Stimulated activated naive CD4-positive, alpha-beta T cell treated with Interleukin-2 at 50 U/mL for 16 hours (primary cell): Measurements from ENCODE around the gene LRRC75B.
"Not testable (repeated sequence)": the region's sequence is repeated elsewhere in the genome, so short reads cannot be mapped to it uniquely, and the experiment has no call there.

Experiments used
- DNase-seq: peaks from one replicate; lab custom pipeline; 2025; lab: John Stamatoyannopoulos, UW

The LRRC75B gene

GRCh38 chr22:24602105-24602749, 9.4 kb upstream of the LRRC75B start:
- DNase-seq, result not testable (repeated sequence)

GRCh38 chr22:24601217-24602104, 8.6 kb upstream of the LRRC75B start:
- DNase-seq, result no peak

- DNase-seq, result not testable (repeated sequence)
Observed at GRCh38 chr22:24599958-24600715, 7.3 kb upstream of the LRRC75B start.

- DNase-seq, result no peak
Observed at GRCh38 chr22:24599514-24599913, 6.6 kb upstream of the LRRC75B start.

- not testable (repeated sequence) for DNase-seq
Observed at GRCh38 chr22:24597076-24597475, 4.2 kb upstream of the LRRC75B start.

GRCh38 chr22:24595863-24596262, 3.0 kb upstream of the LRRC75B start:
- DNase-seq, result no peak

GRCh38 chr22:24595228-24595627, 2.4 kb upstream of the LRRC75B start:
- DNase-seq, result no peak

GRCh38 chr22:24594569-24595120, 1.8 kb upstream of the LRRC75B start:
- no peak for DNase-seq

GRCh38 chr22:24593836-24594568, 1.1 kb upstream of the LRRC75B start:
- DNase-seq, result no peak

GRCh38 chr22:24593559-24593835, 624 bp upstream of the LRRC75B start:
- not testable (repeated sequence) for DNase-seq

- no peak for DNase-seq
Observed at GRCh38 chr22:24592058-24592850, 619 bp downstream of the LRRC75B start.

- DNase-seq, result no peak
Observed at GRCh38 chr22:24591286-24591830, 1.5 kb downstream of the LRRC75B start.

GRCh38 chr22:24590596-24591173, 2.2 kb downstream of the LRRC75B start:
- no peak for DNase-seq

GRCh38 chr22:24589518-24590030, 3.3 kb downstream of the LRRC75B start:
- no peak for DNase-seq

- no peak for DNase-seq
Observed at GRCh38 chr22:24588757-24589481, 4.0 kb downstream of the LRRC75B start.

GRCh38 chr22:24588381-24588756, 4.5 kb downstream of the LRRC75B start:
- no peak for DNase-seq

- no peak for DNase-seq
Observed at GRCh38 chr22:24587948-24588347, 4.9 kb downstream of the LRRC75B start.

- no peak for DNase-seq
Observed at GRCh38 chr22:24587251-24587650, 5.6 kb downstream of the LRRC75B start.

GRCh38 chr22:24585927-24586546, 6.8 kb downstream of the LRRC75B start:
- no peak for DNase-seq
